Liver (tissue), 3 donors: ENCODE results near the gene HIP1R.

Experiments used
- GABPA ChIP-seq, 2 donors: IDR thresholded peaks in 1 of 2; conservative IDR thresholded peaks in 1 of 2; 2 replicates each; pipeline ENCODE4 v1.6.1; 2016; ENCODE audit warnings: antibody characterized with exemption in 2 of 2, mild to moderate bottlenecking in 1 of 2, moderate library complexity in 1 of 2
- JUND ChIP-seq, 2 donors: IDR thresholded peaks; 2 replicates each; pipeline ENCODE4 v1.6.1; 2016; ENCODE audit warnings: antibody characterized with exemption in 2 of 2
- MAX ChIP-seq: IDR thresholded peaks from 2 replicates; pipeline ENCODE4 v1.6.1; 2016; ENCODE audit warnings: antibody characterized with exemption
- RAD21 ChIP-seq, 2 donors: IDR thresholded peaks; 2 replicates each; pipeline ENCODE4 v1.6.1; 2016; ENCODE audit warnings: antibody characterized with exemption in 2 of 2, mild to moderate bottlenecking in 2 of 2
- REST ChIP-seq: IDR thresholded peaks from 2 replicates; pipeline ENCODE4 v1.6.1; 2016; ENCODE audit warnings: antibody characterized with exemption, mild to moderate bottlenecking
- RXRA ChIP-seq, 2 donors: IDR thresholded peaks; 2 replicates each; pipeline ENCODE4 v1.6.1; 2017 to 2018; ENCODE audit warnings: antibody characterized with exemption in 2 of 2, mild to moderate bottlenecking in 1 of 2
- SP1 ChIP-seq: IDR thresholded peaks from 2 replicates; pipeline ENCODE4 v1.6.1; 2018; ENCODE audit warnings: antibody characterized with exemption, mild to moderate bottlenecking
- TAF1 ChIP-seq: conservative IDR thresholded peaks from 2 replicates; pipeline ENCODE4 v1.6.1; 2016; ENCODE audit warnings: antibody characterized with exemption, mild to moderate bottlenecking
- YY1 ChIP-seq: IDR thresholded peaks from 2 replicates; pipeline ENCODE4 v1.6.1; 2016; ENCODE audit warnings: antibody characterized with exemption, mild to moderate bottlenecking
- TF ChIP-seq, protein P1 (sequence below): fragments of 150-350 bp; IDR thresholded peaks from 2 replicates; pipeline ENCODE4 v1.5.1; 2017; ENCODE audit warnings: improper control_type of control experiment, low read depth, low read length; ENCODE audit not compliant: missing input control
- TF ChIP-seq, protein P2 (sequence below): IDR thresholded peaks from 2 replicates; pipeline ENCODE4 v1.6.1; 2016; ENCODE audit warnings: antibody characterized with exemption
- TF ChIP-seq, protein P3 (sequence below): IDR thresholded peaks from 2 replicates; pipeline ENCODE4 v1.6.1; 2016; ENCODE audit warnings: antibody characterized with exemption
- donor health status: healthy.
- donor health status: healthy.

- TF ChIP-seq, protein P1, sequence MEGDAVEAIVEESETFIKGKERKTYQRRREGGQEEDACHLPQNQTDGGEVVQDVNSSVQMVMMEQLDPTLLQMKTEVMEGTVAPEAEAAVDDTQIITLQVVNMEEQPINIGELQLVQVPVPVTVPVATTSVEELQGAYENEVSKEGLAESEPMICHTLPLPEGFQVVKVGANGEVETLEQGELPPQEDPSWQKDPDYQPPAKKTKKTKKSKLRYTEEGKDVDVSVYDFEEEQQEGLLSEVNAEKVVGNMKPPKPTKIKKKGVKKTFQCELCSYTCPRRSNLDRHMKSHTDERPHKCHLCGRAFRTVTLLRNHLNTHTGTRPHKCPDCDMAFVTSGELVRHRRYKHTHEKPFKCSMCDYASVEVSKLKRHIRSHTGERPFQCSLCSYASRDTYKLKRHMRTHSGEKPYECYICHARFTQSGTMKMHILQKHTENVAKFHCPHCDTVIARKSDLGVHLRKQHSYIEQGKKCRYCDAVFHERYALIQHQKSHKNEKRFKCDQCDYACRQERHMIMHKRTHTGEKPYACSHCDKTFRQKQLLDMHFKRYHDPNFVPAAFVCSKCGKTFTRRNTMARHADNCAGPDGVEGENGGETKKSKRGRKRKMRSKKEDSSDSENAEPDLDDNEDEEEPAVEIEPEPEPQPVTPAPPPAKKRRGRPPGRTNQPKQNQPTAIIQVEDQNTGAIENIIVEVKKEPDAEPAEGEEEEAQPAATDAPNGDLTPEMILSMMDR = no peak
- peak; percentile 74 for TF ChIP-seq MAX
- TF ChIP-seq, protein P2, sequence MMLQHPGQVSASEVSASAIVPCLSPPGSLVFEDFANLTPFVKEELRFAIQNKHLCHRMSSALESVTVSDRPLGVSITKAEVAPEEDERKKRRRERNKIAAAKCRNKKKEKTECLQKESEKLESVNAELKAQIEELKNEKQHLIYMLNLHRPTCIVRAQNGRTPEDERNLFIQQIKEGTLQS = no peak
- no peak for TF ChIP-seq RXRA (IDR thresholded peaks at IDR 0.05)
- TF ChIP-seq TAF1 = no peak
- peak; percentile 19 for TF ChIP-seq YY1
- TF ChIP-seq GABPA (IDR thresholded peaks at IDR 0.05 in 1 of 2, conservative IDR thresholded peaks at IDR 0.05 in 1 of 2) = no peak
- TF ChIP-seq SP1 = no peak
- peak in 1 of 2 donors; percentile 8 for TF ChIP-seq RAD21 (IDR thresholded peaks at IDR 0.05)
- no peak for TF ChIP-seq REST
- TF ChIP-seq JUND (IDR thresholded peaks at IDR 0.05) = no peak
- TF ChIP-seq, protein P3, sequence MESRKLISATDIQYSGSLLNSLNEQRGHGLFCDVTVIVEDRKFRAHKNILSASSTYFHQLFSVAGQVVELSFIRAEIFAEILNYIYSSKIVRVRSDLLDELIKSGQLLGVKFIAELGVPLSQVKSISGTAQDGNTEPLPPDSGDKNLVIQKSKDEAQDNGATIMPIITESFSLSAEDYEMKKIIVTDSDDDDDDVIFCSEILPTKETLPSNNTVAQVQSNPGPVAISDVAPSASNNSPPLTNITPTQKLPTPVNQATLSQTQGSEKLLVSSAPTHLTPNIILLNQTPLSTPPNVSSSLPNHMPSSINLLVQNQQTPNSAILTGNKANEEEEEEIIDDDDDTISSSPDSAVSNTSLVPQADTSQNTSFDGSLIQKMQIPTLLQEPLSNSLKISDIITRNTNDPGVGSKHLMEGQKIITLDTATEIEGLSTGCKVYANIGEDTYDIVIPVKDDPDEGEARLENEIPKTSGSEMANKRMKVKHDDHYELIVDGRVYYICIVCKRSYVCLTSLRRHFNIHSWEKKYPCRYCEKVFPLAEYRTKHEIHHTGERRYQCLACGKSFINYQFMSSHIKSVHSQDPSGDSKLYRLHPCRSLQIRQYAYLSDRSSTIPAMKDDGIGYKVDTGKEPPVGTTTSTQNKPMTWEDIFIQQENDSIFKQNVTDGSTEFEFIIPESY = no peak
These were observed 36.9 kb downstream of the HIP1R start for GRCh38 chr12:122871851-122872780.
